DMS 273 (cell line): ENCODE results near the gene ZNF777.

Experiments used
- DNase-seq: peaks from one replicate; lab custom pipeline; 2025; ENCODE audit not compliant: unreplicated experiment; lab: John Stamatoyannopoulos, UW

The ZNF777 gene

DNA sequence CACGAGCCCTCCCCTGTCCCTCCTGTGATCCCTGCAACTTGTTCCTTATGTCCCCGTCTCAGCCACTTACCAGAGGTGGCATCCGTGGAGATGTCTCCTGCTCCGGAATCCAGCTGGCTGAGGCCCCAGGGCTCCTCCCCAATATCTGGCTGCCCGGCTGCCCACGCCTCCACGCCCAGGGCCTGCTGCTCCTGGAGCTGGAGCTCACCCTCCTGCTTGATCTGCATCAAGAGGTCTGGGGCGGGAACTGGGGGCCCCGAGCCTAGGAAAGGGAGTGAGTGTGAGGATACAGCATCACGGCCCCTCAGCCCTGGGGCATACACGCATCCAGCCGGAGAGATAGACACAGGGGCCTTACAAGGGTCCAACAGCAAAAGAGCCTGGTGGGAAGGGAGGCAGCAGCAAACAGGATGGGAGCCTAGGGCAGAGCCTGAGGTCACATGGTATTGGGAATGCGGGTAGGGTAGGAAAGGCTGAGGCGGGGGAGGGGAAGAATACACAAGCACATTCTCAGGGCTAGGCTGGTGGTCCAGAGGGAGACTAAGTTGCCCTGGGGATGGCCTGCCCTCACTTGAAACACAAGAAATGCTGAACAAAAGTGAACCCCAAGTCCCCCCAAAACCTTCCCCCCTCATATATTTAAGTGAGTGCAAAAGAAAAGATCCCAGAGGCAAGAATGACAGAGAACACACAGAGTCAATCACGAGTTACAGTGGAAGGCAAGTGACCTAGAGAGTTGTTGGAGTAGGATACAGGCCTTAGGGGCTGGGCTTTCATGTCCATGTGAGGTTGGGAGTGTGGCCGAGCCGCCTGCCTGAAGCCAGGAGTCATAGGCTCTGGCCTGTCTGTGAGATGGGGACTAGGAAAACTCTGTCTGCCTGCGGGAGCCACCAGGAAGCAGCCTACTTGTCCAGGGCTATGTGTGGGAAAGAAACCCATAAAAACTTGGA is 16.9 kb upstream of the ZNF777 start:
- DNase-seq = no peak

DNA sequence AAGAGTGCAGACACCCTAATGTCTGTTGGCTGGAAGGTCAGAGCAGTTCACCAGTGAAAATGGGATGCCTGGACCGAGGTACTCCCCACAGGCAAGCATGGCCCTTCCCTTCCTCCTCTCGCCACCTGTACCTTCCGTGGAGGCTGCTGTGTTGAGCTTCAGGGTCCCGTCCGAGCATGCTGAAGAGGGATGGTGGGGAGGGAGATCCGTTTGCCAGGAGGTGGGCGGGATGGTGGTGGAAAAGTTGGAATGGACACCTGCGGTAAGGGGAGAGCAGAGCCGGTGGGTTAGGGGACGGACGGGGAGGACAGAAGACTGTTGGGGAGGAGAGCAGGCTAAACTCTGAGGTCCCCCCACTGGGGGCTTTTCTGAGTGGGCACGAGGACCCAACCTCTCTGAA is 15.9 kb upstream of the ZNF777 start:
- no peak for DNase-seq

- no peak for DNase-seq
Observed at GRCh38 chr7:149475121-149476045, 14.5 kb upstream of the ZNF777 start.

DNA sequence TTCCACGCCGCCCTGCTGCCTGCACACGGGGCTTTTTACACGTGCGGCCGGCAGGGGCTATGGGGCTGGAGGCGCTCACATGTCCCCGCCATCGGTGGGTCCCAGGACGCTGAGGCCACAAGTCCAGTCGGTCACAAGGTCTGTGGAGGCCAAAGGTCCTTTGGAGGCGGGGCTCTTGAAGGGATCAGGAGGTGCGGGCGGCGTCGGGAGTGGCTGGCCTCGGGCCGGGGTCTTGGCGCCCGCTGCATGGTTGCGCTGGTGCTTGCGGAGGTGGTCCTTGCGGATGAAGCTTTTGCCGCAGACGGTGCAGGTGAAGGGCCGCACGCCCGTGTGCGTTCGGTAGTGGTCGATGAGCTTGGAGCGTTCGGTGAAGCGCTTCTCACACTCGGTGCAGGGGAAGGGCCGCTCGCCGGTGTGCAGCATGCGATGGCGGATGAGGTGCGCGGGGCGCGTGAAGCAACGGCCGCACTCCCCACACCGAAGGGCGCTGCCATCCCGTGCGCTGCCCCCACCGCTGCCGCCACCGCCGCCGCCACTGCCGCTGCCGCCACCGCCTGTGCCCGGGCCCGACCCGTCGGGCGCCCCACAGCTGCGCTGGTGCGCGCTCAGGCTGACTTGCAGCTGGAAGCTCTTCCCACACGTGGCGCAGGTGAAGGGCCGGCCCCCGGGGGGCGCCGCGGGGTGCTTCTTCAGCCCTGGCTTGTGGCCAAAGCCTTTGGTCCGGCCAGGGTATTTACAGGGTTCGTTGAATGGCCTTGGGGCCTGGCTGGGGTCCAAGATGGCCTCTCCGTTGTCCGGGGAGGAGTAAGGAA is 13.7 kb upstream of the ZNF777 start:
- no peak for DNase-seq

DNA sequence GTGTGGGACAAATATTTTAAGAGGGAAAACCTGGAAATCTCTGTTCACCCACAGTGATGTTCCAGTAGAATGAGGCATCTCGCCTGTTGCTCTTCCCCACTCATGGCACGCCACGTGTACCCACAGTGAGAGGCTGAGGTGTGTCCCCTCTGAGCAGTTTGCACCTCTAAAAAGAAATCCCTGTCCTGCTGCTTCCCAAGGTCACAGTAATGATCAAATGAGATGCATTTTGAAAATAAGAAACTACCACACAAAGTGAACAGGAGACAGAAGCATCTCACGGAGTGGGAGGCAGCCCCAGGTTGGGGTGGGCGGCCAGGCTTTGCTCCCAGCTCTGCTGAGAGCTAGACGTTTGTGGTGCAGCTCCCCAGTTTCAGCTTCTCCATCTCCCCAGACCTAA is 12.4 kb upstream of the ZNF777 start:
- DNase-seq = no peak

GRCh38 chr7:149471289-149471953 is 10.6 kb upstream of the ZNF777 start:
- no peak for DNase-seq

DNA sequence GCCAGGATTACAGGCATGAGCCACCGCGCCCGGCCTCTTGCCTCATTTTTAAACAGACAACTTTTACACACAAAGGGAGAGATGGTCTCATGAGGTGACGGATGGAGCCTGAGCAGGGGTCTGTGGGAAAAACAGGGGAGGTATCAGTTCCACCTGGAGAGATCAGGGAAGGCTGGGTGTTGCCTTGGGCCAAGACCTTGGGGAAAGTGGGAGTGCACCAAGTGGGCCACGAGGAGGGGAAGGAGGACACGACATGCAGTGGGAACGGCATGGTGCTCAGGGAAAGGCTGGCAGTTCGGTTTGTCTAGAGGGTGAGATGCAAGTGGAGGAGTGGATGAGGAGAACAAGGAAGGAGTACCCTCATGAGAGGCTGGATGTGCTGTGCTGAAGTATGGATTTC is 8.9 kb upstream of the ZNF777 start:
- DNase-seq = no peak

DNA sequence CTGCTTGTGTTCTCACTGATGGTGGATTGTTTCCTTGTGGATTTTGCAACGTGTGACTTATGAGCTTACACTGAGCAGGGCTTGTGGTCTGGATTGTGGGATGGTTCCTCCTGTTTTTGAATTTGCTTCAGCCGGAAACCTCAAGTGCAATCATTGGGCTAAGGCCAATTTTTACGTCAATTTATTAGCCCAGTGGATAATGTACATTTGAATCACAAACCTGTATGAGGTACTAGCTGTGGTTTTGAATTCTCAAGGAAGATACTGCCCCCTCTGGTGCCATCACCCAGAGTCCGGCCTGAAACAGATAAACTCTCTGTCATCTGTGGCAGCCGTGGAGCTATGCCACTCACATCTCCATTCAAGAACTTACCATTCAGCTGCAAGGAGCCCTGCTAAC is 7.3 kb upstream of the ZNF777 start:
- DNase-seq = no peak

DNA sequence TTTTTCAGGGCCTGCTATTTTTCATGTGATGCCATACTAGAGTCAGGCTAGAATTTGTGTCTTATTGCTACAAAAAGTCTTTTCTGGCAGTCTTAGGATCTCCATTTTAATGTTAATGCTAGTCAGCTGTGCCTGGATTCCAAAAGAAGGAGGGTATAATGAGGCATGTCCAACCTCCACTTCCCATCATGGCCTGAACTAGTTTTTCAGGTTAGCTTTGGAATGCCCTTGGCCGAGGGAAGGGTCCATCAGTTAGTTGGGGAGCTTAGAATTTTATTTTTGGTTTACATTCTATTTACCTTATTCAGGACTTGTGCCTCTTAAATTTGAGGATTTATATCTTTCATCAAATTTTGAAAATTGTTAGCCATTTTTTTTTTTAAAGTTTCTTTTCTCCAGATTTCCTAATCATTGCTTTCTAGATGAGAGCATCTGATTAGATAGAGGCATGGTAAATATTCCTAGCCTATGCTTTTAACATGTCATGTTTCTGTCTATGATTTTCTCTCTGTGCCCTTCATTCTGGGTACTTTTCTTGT is 6.5 kb upstream of the ZNF777 start:
- DNase-seq = no peak

GRCh38 chr7:149466364-149466763 is 5.5 kb upstream of the ZNF777 start:
- no peak for DNase-seq

DNA sequence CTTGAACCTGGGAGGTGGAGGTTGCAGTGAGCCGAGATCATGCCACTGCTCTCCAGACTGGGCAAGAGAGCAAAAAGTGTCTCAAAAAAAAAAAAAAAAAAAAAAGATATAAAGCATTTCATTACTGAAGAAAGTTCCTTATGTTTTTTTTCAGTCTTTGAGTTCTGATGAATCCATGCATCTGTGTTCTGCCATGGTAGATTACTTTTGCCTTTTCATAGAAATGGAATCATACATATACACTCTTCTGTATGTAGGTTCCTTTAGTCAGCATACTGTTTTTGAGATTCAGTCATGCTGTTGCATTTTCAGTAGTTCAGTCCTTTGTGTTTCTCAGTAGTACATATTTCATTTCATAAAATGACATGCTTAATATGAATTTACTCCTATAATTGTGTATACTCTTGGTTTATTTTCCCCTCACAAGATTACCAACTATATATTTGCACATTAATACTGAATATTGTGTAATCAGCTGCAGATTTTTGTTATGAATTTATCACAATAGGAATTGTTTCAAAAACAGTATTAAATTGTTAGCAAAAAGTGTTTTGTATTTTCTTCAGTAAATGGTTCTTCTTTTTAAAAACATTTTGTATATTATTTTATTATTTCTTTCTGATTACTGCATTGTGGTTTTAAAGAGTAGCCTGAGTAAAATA is 2.8 kb upstream of the ZNF777 start:
- DNase-seq = no peak

- no peak for DNase-seq
Observed at GRCh38 chr7:149462101-149462520, 1.2 kb upstream of the ZNF777 start.

- DNase-seq = peak; percentile 88
Observed at GRCh38 chr7:149459540-149460452, 1.1 kb downstream of the ZNF777 start.

GRCh38 chr7:149459201-149459539 is 1.7 kb downstream of the ZNF777 start:
- DNase-seq = peak; percentile 68

- no peak for DNase-seq
Observed at GRCh38 chr7:149458235-149458634, 2.6 kb downstream of the ZNF777 start.

DNA sequence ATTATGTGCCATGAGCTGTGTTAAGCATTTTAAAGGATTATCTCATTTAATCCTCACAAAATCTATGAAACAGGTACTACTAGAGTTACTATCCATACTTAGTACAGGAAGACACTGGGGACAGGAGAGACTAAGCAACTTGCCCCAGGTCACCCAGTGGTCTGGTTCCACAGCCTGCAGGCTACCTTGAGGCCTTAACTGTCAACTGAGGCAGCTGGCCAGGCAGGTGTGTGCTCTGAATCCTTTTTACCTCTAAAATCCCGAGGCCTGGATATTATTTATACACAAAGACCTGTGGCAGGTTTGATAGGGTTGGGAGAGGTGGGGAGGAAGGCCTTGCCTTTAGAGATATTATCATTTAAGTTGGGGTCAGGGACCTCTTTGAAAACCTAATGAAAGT is 3.1 kb downstream of the ZNF777 start:
- no peak for DNase-seq

DNA sequence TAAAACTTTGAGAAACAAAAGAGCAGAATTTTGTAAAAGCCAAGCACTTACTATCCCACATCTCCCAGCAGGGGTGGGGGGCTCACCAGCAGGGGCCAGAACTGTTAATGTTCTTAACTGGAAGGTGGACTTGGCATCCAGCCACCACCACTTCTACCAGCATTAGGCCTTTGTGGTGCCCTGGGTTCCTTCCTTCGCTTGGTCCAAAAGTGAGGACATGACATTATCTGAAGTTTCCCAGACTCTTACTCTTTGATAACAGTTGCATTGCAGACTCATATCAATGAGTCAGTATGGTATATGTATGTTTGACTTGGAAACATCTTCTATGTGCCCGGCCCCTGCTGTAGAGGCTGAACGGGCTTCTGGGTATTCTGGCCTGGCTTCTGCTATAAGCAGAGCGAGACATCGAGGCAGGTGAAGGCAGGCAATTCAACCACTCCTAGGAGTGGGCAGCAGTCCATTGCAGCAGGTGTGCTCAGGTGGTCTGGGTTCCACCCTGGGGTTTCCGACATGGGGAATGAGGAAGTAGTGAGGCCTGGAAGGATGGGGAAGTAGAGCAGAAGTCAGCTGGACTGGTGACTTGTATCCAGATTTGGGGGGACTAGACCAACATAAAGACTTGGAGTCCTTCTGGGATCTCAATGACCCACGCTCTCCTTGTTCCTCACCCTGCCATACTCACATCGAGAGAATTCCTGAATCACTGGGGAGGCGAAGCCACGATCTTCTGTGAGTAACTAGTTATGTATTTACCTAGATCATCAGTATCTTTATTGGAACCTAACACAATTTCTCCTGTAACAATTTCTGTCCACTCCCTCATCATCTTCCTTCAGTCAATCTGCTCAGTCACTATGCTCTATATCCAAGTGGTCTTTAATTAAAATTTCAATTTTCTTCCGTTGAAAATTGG is 4.1 kb downstream of the ZNF777 start:
- no peak for DNase-seq
